Activated T-helper 1 cell treated with anti-CD3 and anti-CD28 coated beads, Interleukin-12 subunit alpha, Interleukin-12 subunit beta, Interleukin-2, Interleukin-4 antibody, amounts not matched to agents 30 ng/mL and 10 ng/mL and 1 ng/mL, durations not matched to agents 14 hours and 24 hours and 36 hours (primary cell): ENCODE results near the gene OGG1. TPM values are rescaled to one million over a fixed set of nuclear protein-coding genes. Genes with fewer than 3 reads are reported as not detected.

Experiments
- DNase-seq: peaks from one replicate; pipeline ENCODE4 v3.0.0; 2021; ENCODE audit warnings: low spot score
- H3K27ac Mint-ChIP-seq: one replicate; pipeline ENCODE4 v1.8.0; 2021; ENCODE audit warnings: mild to moderate bottlenecking, mixed read lengths
- H3K27me3 Mint-ChIP-seq: one replicate; pipeline ENCODE4 v1.8.0; 2022; ENCODE audit warnings: mild to moderate bottlenecking, moderate library complexity, mixed read lengths; ENCODE audit not compliant: insufficient read depth
- H3K36me3 Mint-ChIP-seq: one replicate; pipeline ENCODE4 v1.8.0; 2021; ENCODE audit warnings: low read depth, mixed read lengths
- H3K4me1 Mint-ChIP-seq: one replicate; pipeline ENCODE4 v1.8.0; 2021; ENCODE audit warnings: low read depth, mixed read lengths
- H3K4me3 Mint-ChIP-seq: one replicate; pipeline ENCODE4 v1.8.0; 2021; ENCODE audit warnings: mild to moderate bottlenecking, moderate library complexity, mixed read lengths
- H3K9me3 Mint-ChIP-seq: one replicate; pipeline ENCODE4 v1.8.0; 2021; ENCODE audit warnings: mixed read lengths
- intact Hi-C: fragments of 100-400 bp; cut with micrococcal nuclease; formaldehyde crosslinking; loops from one replicate; pipeline ENCODE4 v1.15.1; 2024
- total RNA-seq: library from RNA; stranded (reverse); gene quantifications from 2 replicates; pipeline ENCODE4 v1.2.3, GENCODE V29; 2022

OGG1 gene
- total RNA-seq: 40.2 and 40.6 TPM in 2 replicates

GRCh38 chr3:9749645-9750555, at the start of gene OGG1:
OGG1 (plus strand) TSS chr3:9749952; CDS start chr3:9750287, 335 bp downstream.
- no peaks in the 10 kb centered on the region for H3K27me3 Mint-ChIP-seq
- H3K4me1 Mint-ChIP-seq: peaks cover 61% of the 10 kb centered on the region
- peak within 1 kb of the TSS; percentile 96 for H3K4me3 Mint-ChIP-seq
- no peaks in the 10 kb centered on the region for H3K9me3 Mint-ChIP-seq
- peaks cover 49% of the 10 kb centered on the region for H3K36me3 Mint-ChIP-seq
- DNase-seq: peak; percentile 96
- peak within 1 kb of the TSS; percentile 95 for H3K27ac Mint-ChIP-seq
- intact Hi-C loops: loop anchor here (1.0 to 5.0 kb wide), 12 partner anchors 19 to 353 kb away; partner anchors contain the start of genes BRPF1, CAMK1, CRELD1 and EMC3

- Mint-ChIP-seq H3K4me3 (no peak overlapping the region), H3K36me3 (peaks cover 23% of the 10 kb centered on the region), H3K9me3 (no peaks in the 10 kb centered on the region), H3K27me3 (peaks cover 12% of the 10 kb centered on the region), H3K4me1 (no peaks in the 10 kb centered on the region), H3K27ac (no peak overlapping the region)
- no peak for DNase-seq
- intact Hi-C loops: no loop called here
These were observed 49.2 kb upstream of the OGG1 start for GRCh38 chr3:9700536-9700935.

GRCh38 chr3:9701006-9701405, 48.7 kb upstream of the OGG1 start:
- Mint-ChIP-seq H3K9me3 (no peaks in the 10 kb centered on the region), H3K4me3 (no peak overlapping the region)
- intact Hi-C loops: no loop called here

GRCh38 chr3:9701711-9702110, 48.0 kb upstream of the OGG1 start:
- H3K4me1 Mint-ChIP-seq: no peaks in the 10 kb centered on the region
- H3K27ac Mint-ChIP-seq: no peak overlapping the region
- no peak overlapping the region for H3K4me3 Mint-ChIP-seq
- no peak for DNase-seq
- intact Hi-C loops: no loop called here
- H3K36me3 Mint-ChIP-seq: peaks cover 22% of the 10 kb centered on the region
- H3K9me3 Mint-ChIP-seq: no peaks in the 10 kb centered on the region
- H3K27me3 Mint-ChIP-seq: peaks cover 22% of the 10 kb centered on the region

More at GRCh38 chr3:9701006-9701405, 48.7 kb upstream of the OGG1 start:
- Mint-ChIP-seq H3K4me1 (no peaks in the 10 kb centered on the region), H3K36me3 (peaks cover 22% of the 10 kb centered on the region), H3K27me3 (peaks cover 16% of the 10 kb centered on the region), H3K27ac (no peak overlapping the region)
- no peak for DNase-seq

- H3K4me3 Mint-ChIP-seq: no peak overlapping the region
- no peaks in the 10 kb centered on the region for H3K4me1 Mint-ChIP-seq
- H3K36me3 Mint-ChIP-seq: peaks cover 22% of the 10 kb centered on the region
- H3K27ac Mint-ChIP-seq: no peak overlapping the region
- H3K27me3 Mint-ChIP-seq: peaks cover 23% of the 10 kb centered on the region
- no peak for DNase-seq
- H3K9me3 Mint-ChIP-seq: no peaks in the 10 kb centered on the region
- intact Hi-C loops: no loop called here
These were observed 46.5 kb upstream of the OGG1 start for GRCh38 chr3:9703240-9703639.

GRCh38 chr3:9703736-9704346, 45.9 kb upstream of the OGG1 start, which contains the start of gene CPNE9:
CPNE9 (plus strand) TSS chr3:9703833; CDS start chr3:9703997, 164 bp downstream.
- H3K27me3 Mint-ChIP-seq: peaks cover 23% of the 10 kb centered on the region
- H3K36me3 Mint-ChIP-seq: peaks cover 22% of the 10 kb centered on the region
- intact Hi-C loops: no loop called here
- no peaks in the 10 kb centered on the region for H3K9me3 Mint-ChIP-seq
- no peak within 1 kb of the TSS for H3K27ac Mint-ChIP-seq
- H3K4me1 Mint-ChIP-seq: no peaks in the 10 kb centered on the region
- no peak within 1 kb of the TSS for H3K4me3 Mint-ChIP-seq
- DNase-seq: no peak

- intact Hi-C loops: no loop called here
- H3K4me1 Mint-ChIP-seq: no peaks in the 10 kb centered on the region
- peaks cover 18% of the 10 kb centered on the region for H3K36me3 Mint-ChIP-seq
- DNase-seq: no peak
- peaks cover 23% of the 10 kb centered on the region for H3K27me3 Mint-ChIP-seq
- no peak overlapping the region for H3K4me3 Mint-ChIP-seq
- H3K27ac Mint-ChIP-seq: no peak overlapping the region
- H3K9me3 Mint-ChIP-seq: no peaks in the 10 kb centered on the region
These were observed 45.1 kb upstream of the OGG1 start for GRCh38 chr3:9704347-9705322.

GRCh38 chr3:9710174-9710739, 39.5 kb upstream of the OGG1 start:
- Mint-ChIP-seq H3K4me3 (no peak overlapping the region), H3K27me3 (peaks cover 15% of the 10 kb centered on the region)
- intact Hi-C loops: no loop called here

GRCh38 chr3:9712415-9712814, 37.3 kb upstream of the OGG1 start:
- DNase-seq: no peak
- Mint-ChIP-seq H3K27me3 (peaks cover 2% of the 10 kb centered on the region), H3K9me3 (no peaks in the 10 kb centered on the region), H3K36me3 (no peaks in the 10 kb centered on the region), H3K4me3 (no peak overlapping the region), H3K27ac (no peak overlapping the region), H3K4me1 (peaks cover 8% of the 10 kb centered on the region)
- intact Hi-C loops: no loop called here

More at GRCh38 chr3:9710174-9710739, 39.5 kb upstream of the OGG1 start:
- Mint-ChIP-seq H3K4me1 (peaks cover 8% of the 10 kb centered on the region), H3K27ac (no peak overlapping the region), H3K9me3 (no peaks in the 10 kb centered on the region), H3K36me3 (peaks cover 2% of the 10 kb centered on the region)
- no peak for DNase-seq

- no peaks in the 10 kb centered on the region for H3K36me3 Mint-ChIP-seq
- H3K27me3 Mint-ChIP-seq: peaks cover 4% of the 10 kb centered on the region
- H3K9me3 Mint-ChIP-seq: no peaks in the 10 kb centered on the region
- H3K4me3 Mint-ChIP-seq: no peak overlapping the region
- no peak for DNase-seq
- intact Hi-C loops: no loop called here
- no peak overlapping the region for H3K27ac Mint-ChIP-seq
- H3K4me1 Mint-ChIP-seq: peaks cover 8% of the 10 kb centered on the region
These were observed 36.6 kb upstream of the OGG1 start for GRCh38 chr3:9713142-9713541.

GRCh38 chr3:9715136-9715535, 34.6 kb upstream of the OGG1 start:
- Mint-ChIP-seq H3K36me3 (no peaks in the 10 kb centered on the region), H3K27me3 (peaks cover 4% of the 10 kb centered on the region), H3K9me3 (no peaks in the 10 kb centered on the region), H3K27ac (no peak overlapping the region), H3K4me1 (peaks cover 5% of the 10 kb centered on the region), H3K4me3 (no peak overlapping the region)
- intact Hi-C loops: no loop called here
- no peak for DNase-seq

GRCh38 chr3:9715764-9716437, 33.9 kb upstream of the OGG1 start:
- Mint-ChIP-seq H3K27ac (no peak overlapping the region), H3K27me3 (peaks cover 4% of the 10 kb centered on the region), H3K36me3 (no peaks in the 10 kb centered on the region), H3K4me3 (no peak overlapping the region), H3K4me1 (no peaks in the 10 kb centered on the region), H3K9me3 (no peaks in the 10 kb centered on the region)
- DNase-seq: no peak
- intact Hi-C loops: no loop called here
